GM18909 (cell line): Measurements from ENCODE around the gene ARHGAP23.
"Not testable (repeated sequence)": the region's sequence is repeated elsewhere in the genome, so short reads cannot be mapped to it uniquely, and the experiment has no call there.

Experiments
- ATAC-seq: cut with Tn5 transposase; IDR thresholded peaks from one replicate; pipeline ENCODE4 v1.9.1; 2021; ENCODE audit warnings: mild to moderate bottlenecking; ENCODE audit not compliant: unreplicated experiment, poor library complexity

Gene ARHGAP23

DNA sequence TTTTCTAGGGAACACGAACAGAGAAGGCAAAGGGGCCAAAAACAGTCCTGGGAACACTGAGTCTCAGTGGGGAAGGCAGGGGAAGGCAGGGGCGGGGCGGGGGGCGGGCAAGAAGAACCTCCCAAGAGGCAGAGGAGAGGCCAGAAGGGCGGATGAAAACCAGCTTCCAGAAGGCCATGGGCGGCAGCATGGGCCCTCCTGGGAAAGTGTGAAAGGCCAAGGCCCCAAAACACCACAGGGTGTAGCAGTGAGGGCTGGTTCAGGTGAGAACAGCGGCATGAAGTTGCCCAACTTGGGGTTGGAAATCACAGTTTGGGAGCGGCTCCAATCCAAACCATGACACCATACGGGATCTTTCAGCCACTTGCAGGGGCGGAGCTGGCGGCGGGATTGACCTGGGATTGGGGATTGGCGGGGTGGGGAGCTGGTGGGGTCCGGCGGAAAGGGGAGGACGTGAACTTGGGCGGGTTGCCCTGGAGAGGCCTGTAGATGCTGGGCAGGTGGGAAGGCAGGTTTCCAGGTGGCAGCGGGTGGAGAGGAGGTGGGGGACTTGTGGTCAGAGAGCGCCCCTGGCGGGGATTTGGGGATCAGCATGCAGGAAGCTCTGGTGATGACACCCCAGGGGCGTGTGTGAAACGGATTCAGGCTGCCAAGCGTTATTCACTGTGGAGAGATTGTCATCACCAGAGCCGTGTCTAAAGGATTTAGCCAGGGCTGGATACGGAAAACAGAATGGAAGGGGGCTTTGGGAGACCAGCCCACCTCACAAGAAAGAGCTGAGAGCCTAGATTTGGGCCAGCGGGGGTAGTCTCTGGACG lies 80.9 kb downstream of the ARHGAP23 start:
- ATAC-seq: no peak

DNA sequence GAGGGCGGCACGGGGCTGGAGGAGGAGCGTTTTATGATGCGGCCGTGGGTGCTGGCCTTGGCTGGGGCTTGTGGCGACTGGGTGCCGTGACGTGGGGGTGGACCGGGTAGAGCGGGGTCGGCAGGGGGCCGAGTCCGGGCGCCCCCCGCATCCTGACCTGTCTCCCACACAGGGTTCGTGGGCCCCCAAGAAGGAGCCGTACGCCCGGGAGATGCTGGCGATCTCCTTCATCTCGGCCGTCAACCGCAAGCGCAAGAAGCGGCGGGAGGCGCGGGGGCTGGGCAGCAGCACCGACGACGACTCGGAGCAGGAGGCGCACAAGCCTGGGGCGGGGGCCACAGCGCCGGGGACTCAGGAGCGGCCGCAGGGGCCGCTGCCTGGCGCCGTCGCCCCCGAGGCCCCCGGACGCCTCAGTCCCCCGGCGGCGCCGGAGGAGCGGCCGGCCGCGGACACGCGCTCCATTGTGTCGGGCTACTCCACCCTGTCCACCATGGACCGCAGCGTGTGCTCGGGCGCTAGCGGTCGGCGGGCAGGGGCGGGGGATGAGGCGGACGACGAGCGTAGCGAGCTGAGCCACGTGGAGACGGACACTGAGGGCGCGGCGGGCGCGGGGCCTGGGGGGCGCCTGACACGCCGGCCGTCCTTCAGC lies 81.6 kb downstream of the ARHGAP23 start:
- no peak for ATAC-seq

- no peak for ATAC-seq
Measured at GRCh38 chr17:38510421-38511149, 82.3 kb downstream of the ARHGAP23 start.

GRCh38 chr17:38511150-38512108 lies 83.2 kb downstream of the ARHGAP23 start:
- no peak for ATAC-seq

DNA sequence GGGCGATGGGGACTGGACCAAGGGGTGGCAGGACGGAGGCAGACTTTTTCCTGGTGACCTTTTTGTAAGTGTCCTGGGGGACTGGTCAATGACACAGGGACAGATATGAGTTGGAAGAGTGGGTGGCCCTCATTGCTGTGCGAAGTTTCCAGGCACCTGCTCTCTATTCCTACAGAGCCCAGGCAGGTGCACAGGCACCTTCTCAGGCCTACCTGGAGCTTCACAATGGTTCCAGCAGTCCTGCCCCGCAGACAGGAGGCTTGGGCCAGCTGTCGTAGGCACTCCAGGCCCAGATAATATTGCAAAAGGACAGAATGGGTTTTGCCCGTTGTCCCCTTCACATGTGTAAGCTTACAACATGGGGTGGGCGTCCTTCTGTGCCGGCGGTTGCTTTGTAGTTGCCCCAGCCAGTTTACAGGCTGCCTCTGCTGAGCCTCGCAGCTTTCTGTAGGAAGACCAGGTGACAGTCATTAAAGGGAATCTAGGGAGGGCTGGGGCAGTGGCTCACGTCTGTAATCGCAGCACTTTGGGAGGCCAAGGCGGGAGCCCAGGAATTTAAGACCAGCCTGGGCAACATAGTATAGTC lies 84.3 kb downstream of the ARHGAP23 start:
- no peak for ATAC-seq

GRCh38 chr17:38526526-38526925 lies 98.3 kb downstream of the ARHGAP23 start:
- not testable (repeated sequence) for ATAC-seq

DNA sequence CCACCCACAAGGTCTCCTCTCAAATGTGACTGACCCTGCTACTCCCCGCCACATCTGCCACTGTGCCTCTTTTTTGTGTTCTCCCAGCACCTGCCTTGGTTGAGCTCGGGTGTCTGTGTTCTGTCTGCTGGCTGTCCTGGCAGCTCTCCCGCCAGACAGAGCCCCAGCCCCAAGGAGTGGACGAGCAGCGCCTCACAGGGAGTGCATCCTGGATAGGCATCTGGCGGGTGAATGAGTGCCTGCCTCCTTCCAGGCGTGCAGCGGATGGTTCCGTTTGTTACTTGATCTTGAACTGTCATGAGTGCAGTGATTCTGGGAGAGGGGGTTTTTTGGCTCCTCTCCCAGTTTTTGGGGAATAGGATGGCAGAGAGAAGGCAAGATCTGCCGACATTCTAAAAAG lies 99.9 kb downstream of the ARHGAP23 start:
- ATAC-seq: not testable (repeated sequence)

DNA sequence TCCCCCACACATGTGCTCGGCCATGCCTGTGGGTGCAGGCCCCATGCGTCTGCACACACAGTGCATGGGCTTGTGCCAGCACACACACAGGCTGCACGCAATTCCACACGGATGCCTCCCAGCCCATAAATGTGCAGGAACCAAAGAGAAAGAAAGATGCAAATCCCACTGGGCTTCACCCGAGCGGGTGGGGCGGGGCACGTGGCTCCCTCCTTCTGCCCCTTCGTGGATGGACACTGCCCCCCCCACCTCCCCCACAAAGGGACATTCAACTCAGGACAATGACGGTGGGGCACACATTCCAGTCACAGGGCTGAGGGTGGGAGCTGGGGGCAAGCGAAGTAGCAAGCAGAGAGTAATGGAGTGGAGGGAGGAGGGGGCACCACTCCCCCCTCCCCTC lies 102.6 kb downstream of the ARHGAP23 start:
- ATAC-seq: not testable (repeated sequence)

DNA sequence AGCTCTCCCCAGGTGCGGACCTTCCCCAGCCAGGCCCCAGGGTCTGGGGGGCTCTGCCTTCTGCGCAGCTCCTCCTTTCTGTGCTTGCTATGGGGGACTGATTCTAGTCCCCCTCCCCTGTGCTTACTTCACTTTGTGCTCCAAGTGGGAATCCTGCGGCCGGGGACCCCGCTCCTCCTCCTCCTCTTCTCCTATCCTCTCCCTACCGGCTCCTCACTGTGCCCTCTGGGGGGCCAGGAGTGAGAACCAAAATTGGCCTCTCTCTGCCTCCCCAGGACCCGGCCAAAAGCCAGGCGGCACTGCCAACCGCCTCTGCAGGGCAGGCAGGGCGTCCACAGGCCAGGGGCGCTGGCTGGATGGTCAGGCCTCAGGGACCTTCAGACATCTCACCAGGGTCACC lies 103.5 kb downstream of the ARHGAP23 start:
- not testable (repeated sequence) for ATAC-seq

DNA sequence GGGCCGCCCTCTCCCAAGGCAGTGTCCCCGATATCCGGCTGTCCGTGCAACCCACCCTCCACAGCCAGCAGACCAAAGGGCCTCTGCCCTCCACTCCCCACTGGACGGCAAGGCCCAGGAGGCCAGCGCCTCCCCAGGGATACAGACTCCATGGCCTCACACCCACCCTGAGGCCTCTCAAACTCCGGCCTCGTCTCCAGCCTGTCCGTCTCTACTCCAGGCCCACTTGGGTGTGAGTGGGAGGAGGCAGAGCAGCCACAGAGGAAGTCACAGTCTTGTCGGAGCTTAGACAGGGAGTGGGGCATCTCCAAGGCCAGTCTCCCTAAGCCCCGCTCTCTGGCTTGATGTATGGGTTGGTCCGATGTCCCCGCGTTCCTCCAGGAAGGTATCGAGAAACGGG lies 104.2 kb downstream of the ARHGAP23 start:
- no peak for ATAC-seq

DNA sequence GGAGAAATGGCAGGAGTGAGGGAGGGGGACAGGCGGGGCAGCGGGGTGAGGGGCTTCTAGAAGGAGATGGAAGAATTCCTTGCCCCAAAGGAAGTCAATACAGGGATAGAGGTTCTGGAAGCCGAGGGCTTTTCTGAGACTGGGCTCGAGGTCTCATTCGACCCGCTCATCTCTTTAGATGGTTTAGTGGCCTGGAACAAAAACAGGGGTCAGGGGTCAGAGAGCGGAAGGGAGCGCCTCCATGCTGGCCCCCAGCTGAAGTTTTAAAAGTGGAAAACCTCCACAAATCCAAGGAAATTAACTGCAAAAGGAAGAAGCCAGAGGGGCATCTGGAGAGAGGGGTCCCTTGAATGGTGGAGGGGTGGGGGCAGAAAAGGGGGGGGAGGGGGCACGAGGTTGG lies 105.0 kb downstream of the ARHGAP23 start:
- ATAC-seq: no peak

GRCh38 chr17:38533866-38534497 lies 105.7 kb downstream of the ARHGAP23 start:
- no peak for ATAC-seq

DNA sequence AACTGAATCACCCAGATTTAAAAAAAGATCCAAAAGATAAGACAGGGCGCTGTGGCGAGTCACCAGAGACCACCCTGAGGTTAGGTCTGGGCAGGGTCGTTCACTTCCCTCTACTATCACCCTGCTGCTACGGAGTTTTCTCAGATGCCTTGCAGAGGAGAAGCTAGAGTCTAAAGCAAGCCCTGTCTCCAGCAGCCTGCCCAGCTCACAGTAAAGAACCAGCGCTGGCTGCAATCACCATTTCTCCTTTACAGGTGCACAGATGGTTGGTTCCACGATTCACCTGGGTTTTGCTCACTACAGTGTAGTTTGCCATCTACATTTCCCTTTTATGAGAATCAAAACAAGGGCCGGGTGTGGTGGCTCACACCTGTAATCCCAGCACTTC lies 106.2 kb downstream of the ARHGAP23 start:
- no peak for ATAC-seq

- no peak for ATAC-seq
Measured at GRCh38 chr17:38535886-38536285, 107.6 kb downstream of the ARHGAP23 start.

GRCh38 chr17:38536661-38537060 lies 108.4 kb downstream of the ARHGAP23 start:
- no peak for ATAC-seq

- ATAC-seq: no peak
Measured at GRCh38 chr17:38538906-38539305, 110.6 kb downstream of the ARHGAP23 start.

GRCh38 chr17:38539386-38539785 lies 111.1 kb downstream of the ARHGAP23 start:
- no peak for ATAC-seq

DNA sequence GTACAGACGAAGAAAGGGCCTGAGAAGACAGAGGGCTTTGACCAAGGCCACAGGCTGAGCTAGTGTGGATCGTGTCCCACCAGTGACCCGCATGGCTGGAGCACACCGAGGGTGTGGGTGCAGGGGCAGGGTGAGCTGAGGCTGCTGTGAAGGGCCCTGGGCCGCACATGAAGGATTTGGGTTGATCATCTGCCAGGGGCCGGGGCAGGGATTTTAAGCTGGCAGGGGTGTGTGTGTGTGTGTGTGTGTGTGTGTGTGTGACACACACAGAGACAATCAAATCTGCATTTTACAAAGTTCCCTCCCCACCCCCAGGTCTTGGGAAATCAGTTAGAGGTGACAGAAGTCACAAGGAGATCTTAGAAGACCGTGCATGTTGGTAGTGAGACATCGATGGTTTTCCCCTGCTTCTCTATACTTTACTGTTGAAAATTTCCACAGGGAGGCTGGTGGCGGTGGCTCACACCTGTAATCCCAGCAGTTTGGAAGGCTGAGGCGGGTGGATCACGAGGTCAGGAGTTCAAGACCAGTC lies 112.3 kb downstream of the ARHGAP23 start:
- no peak for ATAC-seq

GRCh38 chr17:38541281-38541680 lies 113.0 kb downstream of the ARHGAP23 start:
- no peak for ATAC-seq
